Uterus (tissue), 4 donors: ENCODE data around the gene KCND3. TPM values are rescaled to one million over a fixed set of nuclear protein-coding genes. Genes with fewer than 3 reads are reported as not detected.

Source experiments
- DNase-seq, 2 donors: peaks; one replicate each; pipeline ENCODE4 v3.0.0-alpha.2; 2019 to 2020
- H3K27ac ChIP-seq, 2 donors: fragments of 200-600 bp; sonication (generic); 1 replicate in 1 of 2; 2 replicates in 1 of 2; pipeline ENCODE4 v1.5.1; 2016 to 2018
- H3K27me3 ChIP-seq, 2 donors: fragments of 200-600 bp; sonication (generic); one replicate each; pipeline ENCODE4 v1.5.1; 2018 to 2019; ENCODE audit warnings: control low read depth in 1 of 2
- H3K36me3 ChIP-seq, 2 donors: fragments of 200-600 bp; sonication (generic); one replicate each; pipeline ENCODE4 v1.5.1; 2019; ENCODE audit warnings: control low read depth in 1 of 2
- H3K4me1 ChIP-seq, 2 donors: fragments of 200-600 bp; sonication (generic); one replicate each; pipeline ENCODE4 v1.5.1; 2018 to 2019; ENCODE audit warnings: control low read depth in 1 of 2
- H3K4me3 ChIP-seq, 2 donors: fragments of 200-600 bp; sonication (generic); 1 replicate in 1 of 2; 2 replicates in 1 of 2; pipeline ENCODE4 v1.5.1; 2018 to 2019; ENCODE audit warnings: mild to moderate bottlenecking in 1 of 2
- H3K9me3 ChIP-seq, 2 donors: fragments of 200-600 bp; sonication (generic); one replicate each; pipeline ENCODE4 v1.5.1; 2019; ENCODE audit warnings: control low read depth in 1 of 2
- POLR2A ChIP-seq, 2 donors: fragments of 450-650 bp; IDR thresholded peaks; one replicate each; pipeline ENCODE4 v1.6.1; 2016; ENCODE audit warnings: antibody characterized with exemption in 2 of 2, mild to moderate bottlenecking in 1 of 2, moderate library complexity in 1 of 2
- intact Hi-C: fragments of 100-400 bp; cut with DNase I; formaldehyde crosslinking; loops from one replicate; pipeline ENCODE4 v1.15.1; 2023; ENCODE audit warnings: low total_unique reads
- total RNA-seq, 4 donors: library from RNA; depleted of rRNA in 3 of 4; stranded (reverse); fragments of >200 nt in 3 of 4; gene quantifications; one replicate each; pipeline versions ENCODE4 v1.1.0 to v1.2.4, GENCODE V29; 2014 to 2023
- TF ChIP-seq, protein P1 (sequence below), 4 experiments: fragments of 200-600 bp in 2 of 4; fragments of 450-650 bp in 2 of 4; sonication (generic) in 2 of 4; IDR thresholded peaks; one replicate each; pipeline ENCODE4 v1.5.1; 2016 to 2019; ENCODE audit warnings: antibody characterized with exemption in 4 of 4, mild to moderate bottlenecking in 2 of 4, moderate library complexity in 1 of 4
- donor health status: DM: yes; HTN: yes; CAD: no.

Gene KCND3
- total RNA-seq, 4 donors from 2014 or later = 5.0 to 13.5 (median 7.2) TPM

DNA sequence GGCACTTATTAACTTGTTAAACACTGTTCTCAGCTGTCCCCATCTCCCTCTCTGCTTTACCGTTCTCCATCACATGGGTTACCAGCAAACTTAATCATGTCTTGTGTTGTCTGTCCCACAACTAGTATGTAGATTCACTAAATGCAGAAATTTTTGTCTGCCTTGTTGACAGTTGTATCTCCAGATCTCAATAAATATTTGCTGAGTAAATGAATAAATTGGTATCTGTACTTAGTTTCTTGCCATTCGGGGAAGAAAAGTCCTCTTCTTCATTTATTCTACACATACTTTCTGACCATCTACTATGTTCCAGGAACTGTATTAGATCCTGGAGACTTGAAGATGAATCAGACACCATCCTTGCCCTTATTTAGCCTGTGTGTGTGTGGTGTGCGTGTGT, 97.9 kb downstream of the KCND3 start:
- DNase-seq = no peak
- no peaks in the 10 kb centered on the region for H3K36me3 ChIP-seq
- no peaks in the 10 kb centered on the region for H3K4me1 ChIP-seq
- no peak overlapping the region for H3K27ac ChIP-seq
- H3K4me3 ChIP-seq = no peak overlapping the region
- H3K9me3 ChIP-seq = no peaks in the 10 kb centered on the region
- intact Hi-C loops = no loop called here
- no peaks in the 10 kb centered on the region for H3K27me3 ChIP-seq
- TF ChIP-seq POLR2A (IDR thresholded peaks at IDR 0.05) = no peak
- TF ChIP-seq, protein P1, sequence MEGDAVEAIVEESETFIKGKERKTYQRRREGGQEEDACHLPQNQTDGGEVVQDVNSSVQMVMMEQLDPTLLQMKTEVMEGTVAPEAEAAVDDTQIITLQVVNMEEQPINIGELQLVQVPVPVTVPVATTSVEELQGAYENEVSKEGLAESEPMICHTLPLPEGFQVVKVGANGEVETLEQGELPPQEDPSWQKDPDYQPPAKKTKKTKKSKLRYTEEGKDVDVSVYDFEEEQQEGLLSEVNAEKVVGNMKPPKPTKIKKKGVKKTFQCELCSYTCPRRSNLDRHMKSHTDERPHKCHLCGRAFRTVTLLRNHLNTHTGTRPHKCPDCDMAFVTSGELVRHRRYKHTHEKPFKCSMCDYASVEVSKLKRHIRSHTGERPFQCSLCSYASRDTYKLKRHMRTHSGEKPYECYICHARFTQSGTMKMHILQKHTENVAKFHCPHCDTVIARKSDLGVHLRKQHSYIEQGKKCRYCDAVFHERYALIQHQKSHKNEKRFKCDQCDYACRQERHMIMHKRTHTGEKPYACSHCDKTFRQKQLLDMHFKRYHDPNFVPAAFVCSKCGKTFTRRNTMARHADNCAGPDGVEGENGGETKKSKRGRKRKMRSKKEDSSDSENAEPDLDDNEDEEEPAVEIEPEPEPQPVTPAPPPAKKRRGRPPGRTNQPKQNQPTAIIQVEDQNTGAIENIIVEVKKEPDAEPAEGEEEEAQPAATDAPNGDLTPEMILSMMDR (IDR thresholded peaks at IDR 0.05) = no peak

DNA sequence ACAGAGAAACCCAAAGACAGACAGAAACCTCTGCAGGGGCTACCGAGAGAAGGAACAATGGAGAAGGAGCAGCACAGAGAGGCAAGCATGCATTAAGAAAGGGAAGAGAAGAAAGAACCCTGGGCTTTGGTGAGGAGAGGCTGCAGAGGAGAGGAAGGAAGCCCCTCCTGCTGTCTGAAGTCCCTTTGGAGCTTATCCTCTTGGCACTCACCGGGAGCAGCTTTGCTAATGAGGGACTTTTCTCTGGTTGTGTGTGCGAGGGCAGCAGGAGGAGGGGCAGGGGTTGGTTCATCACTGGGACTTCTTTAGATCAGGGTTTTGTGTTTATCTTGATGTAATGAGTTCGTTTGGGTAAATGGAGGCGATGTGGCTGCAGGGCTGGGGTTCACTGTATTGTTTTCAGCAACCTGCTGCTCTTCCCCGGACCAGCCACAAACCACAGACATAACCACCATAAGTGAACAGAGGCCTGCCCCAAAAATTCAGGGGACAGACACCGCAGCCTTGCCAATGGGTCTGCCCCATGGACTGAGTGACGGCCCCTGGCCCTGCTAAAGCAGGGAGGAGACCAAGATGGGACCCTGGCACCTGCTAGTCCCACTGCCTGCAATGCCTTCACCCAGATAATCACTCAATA, 100.6 kb downstream of the KCND3 start:
- Histone ChIP-seq H3K4me3 (no peak overlapping the region), H3K9me3 (no peaks in the 10 kb centered on the region), H3K36me3 (no peaks in the 10 kb centered on the region), H3K27ac (no peak overlapping the region), H3K4me1 (no peaks in the 10 kb centered on the region), H3K27me3 (no peaks in the 10 kb centered on the region)
- intact Hi-C loops = no loop called here
- TF ChIP-seq POLR2A (IDR thresholded peaks at IDR 0.05) = no peak
- TF ChIP-seq, protein P1 (IDR thresholded peaks at IDR 0.05) = no peak
- DNase-seq = no peak

DNA sequence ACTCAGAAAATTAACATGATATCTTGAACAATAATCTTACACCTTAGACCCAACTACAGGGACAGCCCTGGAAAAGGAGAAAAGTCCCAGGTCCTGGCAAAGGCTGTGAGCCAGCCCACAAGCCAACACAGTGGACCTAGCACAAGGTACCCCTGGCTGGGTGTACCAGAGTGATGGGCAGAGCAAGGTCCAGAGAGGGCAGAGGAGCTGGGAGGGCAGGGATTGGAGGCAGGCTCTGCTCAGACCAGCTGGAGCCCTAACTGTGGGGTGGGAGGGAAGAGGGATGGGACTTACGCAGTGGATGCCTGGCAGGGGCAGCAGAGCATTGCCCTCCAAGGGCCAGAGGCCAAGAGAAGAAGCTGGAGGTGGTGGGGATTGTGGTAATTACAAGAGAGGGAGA, 101.6 kb downstream of the KCND3 start:
- H3K36me3 ChIP-seq = no peaks in the 10 kb centered on the region
- no peak overlapping the region for H3K4me3 ChIP-seq
- H3K4me1 ChIP-seq = no peaks in the 10 kb centered on the region
- H3K27ac ChIP-seq = no peak overlapping the region
- no peaks in the 10 kb centered on the region for H3K27me3 ChIP-seq
- DNase-seq = no peak
- no peaks in the 10 kb centered on the region for H3K9me3 ChIP-seq
- TF ChIP-seq, protein P1 (IDR thresholded peaks at IDR 0.05) = no peak
- no peak for TF ChIP-seq POLR2A (IDR thresholded peaks at IDR 0.05)
- intact Hi-C loops = no loop called here

DNA sequence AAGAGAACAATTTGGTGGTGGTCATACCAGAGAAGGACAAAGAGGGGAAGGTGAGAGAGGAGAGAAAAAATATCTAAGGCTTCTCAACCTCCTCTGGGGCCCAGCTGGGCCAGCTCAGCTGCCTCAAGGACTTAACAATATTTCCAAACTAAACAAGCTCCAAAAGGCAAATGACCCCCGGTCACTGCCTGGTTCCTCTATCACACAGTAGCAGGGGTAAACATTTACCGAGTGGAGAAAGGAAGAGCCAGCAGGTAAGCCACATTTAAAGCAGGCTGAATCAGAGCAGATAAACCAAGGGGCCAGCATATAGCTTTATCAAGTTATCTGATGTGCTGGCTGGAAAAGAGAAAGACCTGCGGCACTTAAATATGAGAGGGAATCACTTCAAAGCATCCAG, 102.1 kb downstream of the KCND3 start:
- H3K27me3 ChIP-seq = no peaks in the 10 kb centered on the region
- H3K9me3 ChIP-seq = no peaks in the 10 kb centered on the region
- no peak overlapping the region for H3K27ac ChIP-seq
- DNase-seq = no peak
- no peaks in the 10 kb centered on the region for H3K4me1 ChIP-seq
- intact Hi-C loops = no loop called here
- TF ChIP-seq POLR2A (IDR thresholded peaks at IDR 0.05) = no peak
- TF ChIP-seq, protein P1 (IDR thresholded peaks at IDR 0.05) = no peak
- H3K36me3 ChIP-seq = no peaks in the 10 kb centered on the region
- H3K4me3 ChIP-seq = no peak overlapping the region

DNA sequence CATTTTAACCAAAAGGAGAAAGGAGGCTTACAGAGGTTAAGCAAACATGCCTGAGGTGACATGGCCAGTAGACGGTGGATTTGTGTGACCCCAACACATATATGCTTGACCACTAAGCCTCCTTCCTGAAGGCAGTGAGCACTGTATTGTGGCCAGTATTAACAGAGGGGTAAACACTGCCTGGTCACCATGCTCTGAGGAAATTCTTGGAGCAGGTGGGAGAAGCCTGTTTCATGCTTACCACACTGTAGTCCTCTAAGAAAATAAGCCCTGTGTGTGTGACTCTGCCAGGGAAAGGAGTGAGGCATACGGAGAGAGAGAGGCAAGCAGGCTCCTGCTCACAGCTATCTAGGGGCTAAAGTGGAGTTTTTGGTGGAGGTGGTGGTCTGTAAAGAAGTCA, 102.7 kb downstream of the KCND3 start:
- no peak overlapping the region for H3K27ac ChIP-seq
- no peak overlapping the region for H3K4me3 ChIP-seq
- no peaks in the 10 kb centered on the region for H3K4me1 ChIP-seq
- no peaks in the 10 kb centered on the region for H3K27me3 ChIP-seq
- H3K9me3 ChIP-seq = no peaks in the 10 kb centered on the region
- no peaks in the 10 kb centered on the region for H3K36me3 ChIP-seq
- TF ChIP-seq POLR2A (IDR thresholded peaks at IDR 0.05) = no peak
- TF ChIP-seq, protein P1 (IDR thresholded peaks at IDR 0.05) = no peak
- no peak for DNase-seq
- intact Hi-C loops = no loop called here
